DOHH2 (cell line): ENCODE data around the gene NDFIP1.

Experiments
- H3F3A ChIP-seq: fragments of 200-600 bp; sonication (generic), shearing (Covaris generic); 2 replicates; pipeline ENCODE4 v1.6.0; 2016; ENCODE audit warnings: antibody characterized with exemption, mild to moderate bottlenecking; ENCODE audit not compliant: control insufficient read depth, insufficient read depth
- H3K27ac ChIP-seq: fragments of 200-600 bp; sonication (generic); 2 replicates; pipeline ENCODE4 v1.5.1; 2014; ENCODE audit warnings: low read depth, mild to moderate bottlenecking, low read length, moderate library complexity
- H3K27me3 ChIP-seq: fragments of 200-600 bp; sonication (generic); 2 replicates; pipeline ENCODE4 v1.6.1; 2014; ENCODE audit warnings: mild to moderate bottlenecking, low read length, mixed read lengths; ENCODE audit not compliant: control insufficient read depth
- H3K36me3 ChIP-seq: fragments of 200-600 bp; sonication (generic); 2 replicates; pipeline ENCODE4 v1.6.1; 2014; ENCODE audit warnings: mild to moderate bottlenecking, low read length, moderate library complexity, mixed read lengths; ENCODE audit not compliant: control insufficient read depth
- H3K4me1 ChIP-seq: fragments of 200-600 bp; sonication (generic); 2 replicates; pipeline ENCODE4 v1.6.1; 2014; ENCODE audit warnings: mild to moderate bottlenecking, low read length, mixed read lengths; ENCODE audit not compliant: control insufficient read depth
- H3K4me2 ChIP-seq: fragments of 200-600 bp; sonication (generic); 2 replicates; pipeline ENCODE4 v1.6.0; 2014; ENCODE audit warnings: mild to moderate bottlenecking, low read length, moderate library complexity
- H3K4me3 ChIP-seq: fragments of 200-600 bp; sonication (generic); 2 replicates; pipeline ENCODE4 v1.5.1; 2014; ENCODE audit warnings: mild to moderate bottlenecking, low read length, mixed read lengths
- H3K79me2 ChIP-seq: fragments of 200-600 bp; sonication (generic); 2 replicates; pipeline ENCODE4 v1.6.1; 2014; ENCODE audit warnings: mild to moderate bottlenecking, low read length, mixed read lengths; ENCODE audit not compliant: control insufficient read depth
- H3K9me2 ChIP-seq: fragments of 200-600 bp; sonication (generic); replicated peaks from 2 replicates; pipeline ENCODE4 v1.6.1; 2014; ENCODE audit warnings: mild to moderate bottlenecking, low read length, mixed read lengths; ENCODE audit not compliant: control insufficient read depth
- H3K9me3 ChIP-seq: fragments of 200-600 bp; sonication (generic); 2 replicates; pipeline ENCODE4 v1.6.1; 2014; ENCODE audit warnings: antibody characterized with exemption, low read length, mixed read lengths; ENCODE audit not compliant: control insufficient read depth, insufficient read depth
- H4K20me1 ChIP-seq: fragments of 200-600 bp; sonication (generic); 2 replicates; pipeline ENCODE4 v1.6.0; 2014; ENCODE audit warnings: low read depth, mild to moderate bottlenecking, antibody characterized with exemption, low read length, moderate library complexity; ENCODE audit not compliant: control insufficient read depth, insufficient read depth
- EZH2phosphoT487 ChIP-seq: fragments of 200-600 bp; sonication (generic); IDR thresholded peaks from 2 replicates; pipeline ENCODE4 v1.6.1; 2017; ENCODE audit warnings: borderline replicate concordance, mild to moderate bottlenecking, antibody characterized with exemption, low read length, moderate library complexity, mixed read lengths
- TF ChIP-seq, protein P1 (sequence below): fragments of 200-600 bp; sonication (generic); IDR thresholded peaks from one replicate; pipeline ENCODE4 v1.5.1; 2014; ENCODE audit warnings: antibody characterized with exemption, mild to moderate bottlenecking, low read depth, low read length; ENCODE audit not compliant: poor library complexity, severe bottlenecking

Gene NDFIP1

GRCh38 chr5:142133330-142134206 is 25.0 kb downstream of the NDFIP1 start:
- Histone ChIP-seq H3K9me2 (no peaks in the 10 kb centered on the region), H3K27me3 (no peaks in the 10 kb centered on the region), H3F3A (no peaks in the 10 kb centered on the region), H4K20me1 (no peaks in the 10 kb centered on the region), H3K4me2 (no peak overlapping the region), H3K9me3 (no peaks in the 10 kb centered on the region), H3K79me2 (no peaks in the 10 kb centered on the region), H3K4me1 (peaks cover 15% of the 10 kb centered on the region), H3K36me3 (0 out of 2 replicates have a peak, but pooled peaks cover 3% of the 10 kb centered on the region), H3K4me3 (no peak overlapping the region), H3K27ac (no peak overlapping the region)
- no peak for TF ChIP-seq EZH2phosphoT487
- TF ChIP-seq, protein P1, sequence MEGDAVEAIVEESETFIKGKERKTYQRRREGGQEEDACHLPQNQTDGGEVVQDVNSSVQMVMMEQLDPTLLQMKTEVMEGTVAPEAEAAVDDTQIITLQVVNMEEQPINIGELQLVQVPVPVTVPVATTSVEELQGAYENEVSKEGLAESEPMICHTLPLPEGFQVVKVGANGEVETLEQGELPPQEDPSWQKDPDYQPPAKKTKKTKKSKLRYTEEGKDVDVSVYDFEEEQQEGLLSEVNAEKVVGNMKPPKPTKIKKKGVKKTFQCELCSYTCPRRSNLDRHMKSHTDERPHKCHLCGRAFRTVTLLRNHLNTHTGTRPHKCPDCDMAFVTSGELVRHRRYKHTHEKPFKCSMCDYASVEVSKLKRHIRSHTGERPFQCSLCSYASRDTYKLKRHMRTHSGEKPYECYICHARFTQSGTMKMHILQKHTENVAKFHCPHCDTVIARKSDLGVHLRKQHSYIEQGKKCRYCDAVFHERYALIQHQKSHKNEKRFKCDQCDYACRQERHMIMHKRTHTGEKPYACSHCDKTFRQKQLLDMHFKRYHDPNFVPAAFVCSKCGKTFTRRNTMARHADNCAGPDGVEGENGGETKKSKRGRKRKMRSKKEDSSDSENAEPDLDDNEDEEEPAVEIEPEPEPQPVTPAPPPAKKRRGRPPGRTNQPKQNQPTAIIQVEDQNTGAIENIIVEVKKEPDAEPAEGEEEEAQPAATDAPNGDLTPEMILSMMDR = no peak

GRCh38 chr5:142134331-142135010 is 25.9 kb downstream of the NDFIP1 start:
- TF ChIP-seq, protein P1 = no peak
- TF ChIP-seq EZH2phosphoT487 = no peak
- 0 out of 2 replicates have a peak, but pooled peaks cover 3% of the 10 kb centered on the region for H3K36me3 ChIP-seq
- H3K27me3 ChIP-seq = no peaks in the 10 kb centered on the region
- no peaks in the 10 kb centered on the region for H3F3A ChIP-seq
- H3K4me1 ChIP-seq = peaks cover 15% of the 10 kb centered on the region
- H3K4me3 ChIP-seq = no peak overlapping the region
- H3K27ac ChIP-seq = no peak overlapping the region
- no peaks in the 10 kb centered on the region for H3K9me3 ChIP-seq
- H3K4me2 ChIP-seq = no peak overlapping the region
- no peaks in the 10 kb centered on the region for H4K20me1 ChIP-seq
- no peaks in the 10 kb centered on the region for H3K9me2 ChIP-seq
- H3K79me2 ChIP-seq = no peaks in the 10 kb centered on the region

- Histone ChIP-seq H3K27me3 (no peaks in the 10 kb centered on the region), H3K27ac (no peak overlapping the region), H3K4me3 (no peak overlapping the region), H3K79me2 (no peaks in the 10 kb centered on the region), H3K36me3 (no peaks in the 10 kb centered on the region), H3F3A (no peaks in the 10 kb centered on the region), H3K4me1 (no peaks in the 10 kb centered on the region), H3K9me3 (no peaks in the 10 kb centered on the region), H3K4me2 (no peak overlapping the region), H3K9me2 (no peaks in the 10 kb centered on the region), H4K20me1 (no peaks in the 10 kb centered on the region)
- TF ChIP-seq EZH2phosphoT487 = no peak
- TF ChIP-seq, protein P1 = peak; percentile 15
These were observed 32.9 kb downstream of the NDFIP1 start for GRCh38 chr5:142141463-142141862.
